HCT116 (cell line): Measurements from ENCODE around the gene IL36RN.

Source experiments
- CTCF ChIP-seq, 3 experiments: fragments of 200-600 bp in 1 of 3; sonication (generic) in 1 of 3; IDR thresholded peaks in 2 of 3; conservative IDR thresholded peaks in 1 of 3; 2 replicates each; pipeline ENCODE4 v1.5.1; 2012 to 2017; ENCODE audit warnings: low read depth in 2 of 3, low read length in 2 of 3, antibody characterized with exemption in 1 of 3, borderline replicate concordance in 1 of 3, control low read depth in 1 of 3, mild to moderate bottlenecking in 1 of 3, mixed read lengths in 1 of 3, mixed run types in 1 of 3, moderate library complexity in 1 of 3; ENCODE audit not compliant: insufficient read depth in 1 of 3
- MAX ChIP-seq: IDR thresholded peaks from 2 replicates; pipeline ENCODE4 v1.6.1; 2012
- POLR2A ChIP-seq: IDR thresholded peaks from 2 replicates; pipeline ENCODE4 v1.7.0; 2011; ENCODE audit warnings: borderline replicate concordance; ENCODE audit not compliant: insufficient read depth, insufficient read length; ENCODE audit errors: extremely low read depth
- POLR2AphosphoS5 ChIP-seq: IDR thresholded peaks from 2 replicates; pipeline ENCODE4 v1.6.1; 2011; ENCODE audit warnings: mild to moderate bottlenecking, low read depth, low read length, moderate library complexity
- RAD21 ChIP-seq: IDR thresholded peaks from 2 replicates; pipeline ENCODE4 v1.6.1; 2012; ENCODE audit warnings: low read depth, mild to moderate bottlenecking
- REST ChIP-seq: IDR thresholded peaks from 2 replicates; pipeline ENCODE4 v1.6.1; 2012; ENCODE audit warnings: low read depth
- YY1 ChIP-seq: IDR thresholded peaks from 2 replicates; pipeline ENCODE4 v1.6.1; 2011; ENCODE audit warnings: low read length, low read depth, moderate library complexity, mild to moderate bottlenecking; ENCODE audit not compliant: insufficient replicate concordance; ENCODE audit errors: extremely low read depth

- TF ChIP-seq CTCF (IDR thresholded peaks at IDR 0.05 in 2 of 3, conservative IDR thresholded peaks at IDR 0.05 in 1 of 3; ENCODE audit: borderline replicate concordance in 1 of 3, insufficient read depth in 1 of 3, low read depth in 2 of 3, low read length in 2 of 3) (peak; percentile 79 to 91 (median 85)), POLR2A (no peak), REST (no peak), POLR2AphosphoS5 (no peak), RAD21 (peak; percentile 87), YY1 (no peak), MAX (no peak)
These were observed 21.1 kb downstream of the IL36RN start for GRCh38 chr2:113080134-113080533.
